PC-3 (cell line): ENCODE measurements around the gene GAB2. TPM values are rescaled to one million over a fixed set of nuclear protein-coding genes. Genes with fewer than 3 reads are reported as not detected.

ENCODE experiments used
- ATAC-seq: fragments of 200-7000 bp; cut with Tn5 transposase; 2 replicates; pipeline ENCODE4 v1.9.1; 2020; ENCODE audit warnings: mild to moderate bottlenecking, moderate library complexity
- BruUV-seq: library from RNA; stranded (reverse); fragments of 400-500 nt; replicated peaks from 2 replicates; lab custom pipeline; 2021; lab: Mats Ljungman, UMichigan
- CTCF ChIA-PET: fragments of 300-600 bp; sonication (Branson Sonifier 250); formaldehyde crosslinking; loops from one replicate; lab custom pipeline; 2022; ENCODE audit warnings: antibody characterized with exemption; lab: Charles Lee
- POLR2A ChIA-PET: fragments of 300-600 bp; sonication (Branson Sonifier 250); formaldehyde crosslinking; loops from one replicate; lab custom pipeline; 2022; ENCODE audit warnings: antibody characterized with exemption; ENCODE audit not compliant: unreplicated experiment; lab: Charles Lee
- DNase-seq: peaks from one replicate; pipeline ENCODE4 v3.0.0-alpha.2; 2015
- H2AFZ ChIP-seq: fragments of 300-600 bp; sonication (generic); 2 replicates; pipeline ENCODE4 v1.6.0; 2016; ENCODE audit warnings: antibody characterized with exemption, low read length
- H3F3A ChIP-seq: fragments of 300-600 bp; sonication (generic); one replicate; pipeline ENCODE4 v1.6.0; 2017; ENCODE audit warnings: antibody characterized with exemption, low read length, control low read depth, mild to moderate bottlenecking; ENCODE audit not compliant: unreplicated experiment
- H3K27ac ChIP-seq: fragments of 300-600 bp; sonication (generic); 2 replicates; pipeline ENCODE4 v1.5.1; 2016; ENCODE audit warnings: mild to moderate bottlenecking, low read length
- H3K27me3 ChIP-seq: fragments of 300-600 bp; sonication (generic); 2 replicates; pipeline ENCODE4 v1.6.1; 2016; ENCODE audit warnings: low read length, mixed read lengths
- H3K36me3 ChIP-seq: fragments of 300-600 bp; sonication (generic); 2 replicates; pipeline ENCODE4 v1.6.1; 2016; ENCODE audit warnings: low read depth, mixed run types, low read length, mixed read lengths
- H3K4me1 ChIP-seq: fragments of 300-600 bp; sonication (generic); 2 replicates; pipeline ENCODE4 v1.5.1; 2016; ENCODE audit warnings: low read length; ENCODE audit not compliant: insufficient read depth
- H3K4me2 ChIP-seq: fragments of 300-600 bp; sonication (generic); 2 replicates; pipeline ENCODE4 v1.6.0; 2016; ENCODE audit warnings: low read length
- H3K4me3 ChIP-seq: fragments of 300-600 bp; sonication (generic); 2 replicates; pipeline ENCODE4 v1.5.1; 2016; ENCODE audit warnings: mild to moderate bottlenecking, low read length, mixed read lengths
- H3K79me2 ChIP-seq: fragments of 300-600 bp; sonication (generic); 2 replicates; pipeline ENCODE4 v1.6.1; 2017; ENCODE audit warnings: low read length, mixed read lengths
- H3K9ac ChIP-seq: fragments of 300-600 bp; sonication (generic); 2 replicates; pipeline ENCODE4 v1.6.0; 2016; ENCODE audit warnings: mild to moderate bottlenecking, low read length
- H3K9me2 ChIP-seq: fragments of 300-600 bp; sonication (generic); replicated peaks from 2 replicates; pipeline ENCODE4 v1.6.1; 2016; ENCODE audit warnings: mixed run types, low read length, mixed read lengths
- H3K9me3 ChIP-seq: fragments of 300-600 bp; sonication (generic); 2 replicates; pipeline ENCODE4 v1.6.1; 2016; ENCODE audit warnings: low read length, mixed read lengths
- H4K20me1 ChIP-seq: fragments of 300-600 bp; sonication (generic); 2 replicates; pipeline ENCODE4 v1.6.1; 2016; ENCODE audit warnings: low read length, mixed read lengths
- EZH2 ChIP-seq: fragments of 300-600 bp; sonication (generic); IDR thresholded peaks from one replicate; pipeline ENCODE4 v1.6.1; 2017; ENCODE audit warnings: antibody characterized with exemption, mild to moderate bottlenecking, low read length; ENCODE audit not compliant: unreplicated experiment
- EZH2phosphoT487 ChIP-seq: fragments of 300-600 bp; sonication (generic); IDR thresholded peaks from 2 replicates; pipeline ENCODE4 v1.6.1; 2018; ENCODE audit warnings: mild to moderate bottlenecking, antibody characterized with exemption, low read length, borderline replicate concordance
- intact Hi-C: fragments of 100-400 bp; cut with micrococcal nuclease; formaldehyde crosslinking; loops from 2 replicates; pipeline ENCODE4 v1.9.0; 2023
- total RNA-seq: library from RNA; depleted of rRNA; stranded (reverse); fragments of >200 nt; gene quantifications from 2 replicates; pipeline ENCODE4 v1.2.3, GENCODE V29; 2014
- TF ChIP-seq, protein P1 (sequence below): fragments of 300-600 bp; sonication (generic); conservative IDR thresholded peaks from 2 replicates; pipeline ENCODE4 v1.5.1; 2017; ENCODE audit warnings: antibody characterized with exemption, low read depth, mild to moderate bottlenecking, low read length

GAB2 gene
- total RNA-seq, 1 experiment from 2014 or later = 7.1 TPM

DNA sequence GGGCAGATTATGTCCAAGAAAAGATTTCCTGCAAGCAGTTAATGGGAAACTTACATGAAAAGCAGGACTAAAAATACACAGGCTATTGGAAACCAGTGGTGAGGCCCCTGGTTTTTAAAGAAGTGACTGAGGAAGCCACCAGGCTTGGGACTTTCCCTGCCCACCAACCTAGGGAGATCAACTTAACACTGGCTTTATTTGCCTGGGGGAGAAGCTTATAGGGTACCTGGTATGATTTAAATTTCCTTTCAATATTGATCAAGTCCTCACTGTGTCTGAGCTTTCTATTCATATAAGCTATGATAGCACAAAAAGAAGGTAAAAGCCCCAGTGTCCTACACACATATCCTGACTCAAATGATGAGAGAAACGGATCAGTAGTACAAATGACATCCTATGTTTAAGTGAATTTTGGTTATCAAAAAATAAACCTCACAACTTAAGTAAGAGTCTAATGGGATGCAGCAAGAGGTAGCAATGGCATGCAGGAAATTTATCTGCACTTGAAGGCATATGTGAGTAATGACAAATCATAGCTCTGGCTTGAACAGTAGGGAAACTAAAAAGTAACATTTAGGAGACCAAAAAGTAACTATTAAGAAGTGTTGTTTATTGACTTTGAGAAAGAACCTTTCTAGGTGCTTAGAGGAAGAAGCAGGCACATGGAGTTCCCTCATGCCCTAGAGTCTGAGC is 85.3 kb downstream of the GAB2 start:
- Histone ChIP-seq H3K9me2 (no peaks in the 10 kb centered on the region), H3K9me3 (no peaks in the 10 kb centered on the region), H3K4me2 (no peak overlapping the region), H2AFZ (no peak overlapping the region), H3K36me3 (no peaks in the 10 kb centered on the region), H3K4me3 (no peak overlapping the region), H3K4me1 (no peaks in the 10 kb centered on the region), H3F3A (no peaks in the 10 kb centered on the region), H3K27ac (no peak overlapping the region), H3K27me3 (no peaks in the 10 kb centered on the region), H3K79me2 (no peaks in the 10 kb centered on the region), H3K9ac (no peak overlapping the region), H4K20me1 (no peaks in the 10 kb centered on the region)
- CTCF ChIA-PET = no interaction called here
- no peak for TF ChIP-seq EZH2phosphoT487
- DNase-seq (no peak), ATAC-seq (no peak)
- no TSS peak for BruUV-seq
- intact Hi-C loops = no loop called here
- POLR2A ChIA-PET = no interaction called here

GRCh38 chr11:78331711-78332110 is 85.9 kb downstream of the GAB2 start:
- no peaks in the 10 kb centered on the region for H3K27me3 ChIP-seq
- intact Hi-C loops = no loop called here
- H3K4me1 ChIP-seq = no peaks in the 10 kb centered on the region
- ATAC-seq (no peak), DNase-seq (no peak)
- ChIA-PET POLR2A (no interaction called here), CTCF (no interaction called here)
- H3K4me2 ChIP-seq = no peak overlapping the region
- H2AFZ ChIP-seq = no peak overlapping the region
- no peaks in the 10 kb centered on the region for H3K36me3 ChIP-seq
- H3K9me3 ChIP-seq = no peaks in the 10 kb centered on the region
- H3K27ac ChIP-seq = no peak overlapping the region
- no peak overlapping the region for H3K4me3 ChIP-seq
- no peaks in the 10 kb centered on the region for H4K20me1 ChIP-seq
- no peak for TF ChIP-seq EZH2phosphoT487
- TF ChIP-seq EZH2 = no peak
- TF ChIP-seq, protein P1, sequence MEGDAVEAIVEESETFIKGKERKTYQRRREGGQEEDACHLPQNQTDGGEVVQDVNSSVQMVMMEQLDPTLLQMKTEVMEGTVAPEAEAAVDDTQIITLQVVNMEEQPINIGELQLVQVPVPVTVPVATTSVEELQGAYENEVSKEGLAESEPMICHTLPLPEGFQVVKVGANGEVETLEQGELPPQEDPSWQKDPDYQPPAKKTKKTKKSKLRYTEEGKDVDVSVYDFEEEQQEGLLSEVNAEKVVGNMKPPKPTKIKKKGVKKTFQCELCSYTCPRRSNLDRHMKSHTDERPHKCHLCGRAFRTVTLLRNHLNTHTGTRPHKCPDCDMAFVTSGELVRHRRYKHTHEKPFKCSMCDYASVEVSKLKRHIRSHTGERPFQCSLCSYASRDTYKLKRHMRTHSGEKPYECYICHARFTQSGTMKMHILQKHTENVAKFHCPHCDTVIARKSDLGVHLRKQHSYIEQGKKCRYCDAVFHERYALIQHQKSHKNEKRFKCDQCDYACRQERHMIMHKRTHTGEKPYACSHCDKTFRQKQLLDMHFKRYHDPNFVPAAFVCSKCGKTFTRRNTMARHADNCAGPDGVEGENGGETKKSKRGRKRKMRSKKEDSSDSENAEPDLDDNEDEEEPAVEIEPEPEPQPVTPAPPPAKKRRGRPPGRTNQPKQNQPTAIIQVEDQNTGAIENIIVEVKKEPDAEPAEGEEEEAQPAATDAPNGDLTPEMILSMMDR = no peak
- no peak overlapping the region for H3K9ac ChIP-seq
- H3F3A ChIP-seq = no peaks in the 10 kb centered on the region
- no TSS peak for BruUV-seq
- H3K79me2 ChIP-seq = no peaks in the 10 kb centered on the region
- no peaks in the 10 kb centered on the region for H3K9me2 ChIP-seq

DNA sequence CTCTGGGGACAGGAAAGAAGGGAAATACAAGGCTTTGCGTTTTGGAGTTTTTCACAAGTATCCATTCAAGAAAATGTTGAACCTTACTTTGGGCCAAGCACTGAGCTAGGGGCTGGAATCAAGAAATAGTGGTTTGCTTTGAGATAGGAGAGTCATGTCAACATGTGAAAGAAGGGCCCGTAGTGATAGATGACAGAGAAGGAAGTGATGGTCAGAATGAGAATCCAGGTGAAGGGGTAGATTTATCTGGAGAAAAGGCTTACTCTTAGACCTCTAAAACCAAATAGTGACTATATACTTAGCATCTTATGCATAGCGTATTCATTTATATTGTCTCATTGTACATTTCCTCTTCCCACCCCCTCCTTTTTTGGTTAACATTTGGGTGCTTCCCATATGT is 87.3 kb downstream of the GAB2 start:
- Histone ChIP-seq H3K9me2 (no peaks in the 10 kb centered on the region), H3K4me3 (no peak overlapping the region), H3K9me3 (no peaks in the 10 kb centered on the region), H3K4me1 (no peaks in the 10 kb centered on the region), H3K27me3 (no peaks in the 10 kb centered on the region), H3K9ac (no peak overlapping the region), H2AFZ (no peak overlapping the region), H3K79me2 (no peaks in the 10 kb centered on the region), H3K36me3 (no peaks in the 10 kb centered on the region), H4K20me1 (no peaks in the 10 kb centered on the region), H3K4me2 (no peak overlapping the region), H3K27ac (no peak overlapping the region), H3F3A (no peaks in the 10 kb centered on the region)
- BruUV-seq = no TSS peak
- CTCF ChIA-PET = no interaction called here
- ATAC-seq = no peak
- TF ChIP-seq EZH2 = no peak
- TF ChIP-seq EZH2phosphoT487 = no peak
- TF ChIP-seq, protein P1 = no peak
- POLR2A ChIA-PET = no interaction called here
- intact Hi-C loops = no loop called here
- no peak for DNase-seq
